ENCODE data around the gene GALNT17.

- TF ChIP-seq TCF7L2 (IDR thresholded peaks at IDR 0.05; ENCODE audit: borderline replicate concordance, low read depth, low read length), result no peak
- TF ChIP-seq, protein P1, sequence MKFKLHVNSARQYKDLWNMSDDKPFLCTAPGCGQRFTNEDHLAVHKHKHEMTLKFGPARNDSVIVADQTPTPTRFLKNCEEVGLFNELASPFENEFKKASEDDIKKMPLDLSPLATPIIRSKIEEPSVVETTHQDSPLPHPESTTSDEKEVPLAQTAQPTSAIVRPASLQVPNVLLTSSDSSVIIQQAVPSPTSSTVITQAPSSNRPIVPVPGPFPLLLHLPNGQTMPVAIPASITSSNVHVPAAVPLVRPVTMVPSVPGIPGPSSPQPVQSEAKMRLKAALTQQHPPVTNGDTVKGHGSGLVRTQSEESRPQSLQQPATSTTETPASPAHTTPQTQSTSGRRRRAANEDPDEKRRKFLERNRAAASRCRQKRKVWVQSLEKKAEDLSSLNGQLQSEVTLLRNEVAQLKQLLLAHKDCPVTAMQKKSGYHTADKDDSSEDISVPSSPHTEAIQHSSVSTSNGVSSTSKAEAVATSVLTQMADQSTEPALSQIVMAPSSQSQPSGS (tag by site-specific recombination; IDR thresholded peaks at IDR 0.05; ENCODE audit: low read depth), result no peak
- TF ChIP-seq ZNF211 (tag by site-specific recombination; IDR thresholded peaks at IDR 0.05; ENCODE audit: low read depth), result no peak
- no peak for TF ChIP-seq ZNF623 (tag by site-specific recombination; IDR thresholded peaks at IDR 0.05)
- no peak for TF ChIP-seq CTCF (tag by site-specific recombination; IDR thresholded peaks at IDR 0.05)
- no peak for TF ChIP-seq ZNF274 (IDR thresholded peaks at IDR 0.05; ENCODE audit: low read length)
- TF ChIP-seq ZNF274 (tag by site-specific recombination; IDR thresholded peaks at IDR 0.05; ENCODE audit: borderline replicate concordance), result no peak
- TF ChIP-seq ZNF701 (tag by site-specific recombination; IDR thresholded peaks at IDR 0.05), result no peak
These were observed 261.7 kb downstream of the GALNT17 start for GRCh38 chr7:71393661-71394060.

Measured in HEK293 (cell line).